Colonic mucosa (tissue), 4 donors: ENCODE data around the gene CCDC88C. TPM values are rescaled to one million over a fixed set of nuclear protein-coding genes. Genes with fewer than 3 reads are reported as not detected.

Source experiments
- DNase-seq: peaks from one replicate; pipeline ENCODE4 v3.0.0-alpha.2; 2020
- H3K27ac ChIP-seq: fragments of 200-600 bp; one replicate; pipeline ENCODE4 v1.8.0; 2021
- H3K27me3 ChIP-seq: fragments of 200-600 bp; one replicate; pipeline ENCODE4 v1.8.0; 2021
- H3K36me3 ChIP-seq: fragments of 200-600 bp; one replicate; pipeline ENCODE4 v1.8.0; 2021
- H3K4me1 ChIP-seq: fragments of 200-600 bp; one replicate; pipeline ENCODE4 v1.8.0; 2021; ENCODE audit warnings: mild to moderate bottlenecking
- H3K4me3 ChIP-seq: fragments of 200-600 bp; one replicate; pipeline ENCODE4 v1.8.0; 2021
- H3K9ac ChIP-seq, 2 donors: one replicate each; pipeline ENCODE4 v1.7.0; 2013; ENCODE audit warnings: control low read depth in 2 of 2, low read depth in 2 of 2, low read length in 2 of 2
- H3K9me3 ChIP-seq: fragments of 200-600 bp; one replicate; pipeline ENCODE4 v1.8.0; 2021
- intact Hi-C: fragments of 100-400 bp; cut with DNase I; formaldehyde crosslinking; loops from one replicate; pipeline ENCODE4 v1.14.1; 2022
- total RNA-seq, 2 donors: library from RNA; stranded (reverse); fragmentation: NEBNext Ultra II Directional in 1 of 2; extraction: Animal tissue kit (Norgen Biotek cat#: 25700) in 1 of 2; gene quantifications; one replicate each; pipeline ENCODE4 v1.2.1, GENCODE V29; 2021
- TF ChIP-seq, protein P1 (sequence below): fragments of 200-600 bp; IDR thresholded peaks from one replicate; pipeline ENCODE4 v1.8.0; 2022; ENCODE audit warnings: antibody characterized with exemption, mild to moderate bottlenecking
- donor health status: healthy.
- donor health status: DM: no; HTN: no; CAD: no.
- donor health status: DM: no; HTN: no; CAD: no.

The CCDC88C gene
- total RNA-seq, 2 donors from 2014 or later, result 45.6 to 48.0 TPM

DNA sequence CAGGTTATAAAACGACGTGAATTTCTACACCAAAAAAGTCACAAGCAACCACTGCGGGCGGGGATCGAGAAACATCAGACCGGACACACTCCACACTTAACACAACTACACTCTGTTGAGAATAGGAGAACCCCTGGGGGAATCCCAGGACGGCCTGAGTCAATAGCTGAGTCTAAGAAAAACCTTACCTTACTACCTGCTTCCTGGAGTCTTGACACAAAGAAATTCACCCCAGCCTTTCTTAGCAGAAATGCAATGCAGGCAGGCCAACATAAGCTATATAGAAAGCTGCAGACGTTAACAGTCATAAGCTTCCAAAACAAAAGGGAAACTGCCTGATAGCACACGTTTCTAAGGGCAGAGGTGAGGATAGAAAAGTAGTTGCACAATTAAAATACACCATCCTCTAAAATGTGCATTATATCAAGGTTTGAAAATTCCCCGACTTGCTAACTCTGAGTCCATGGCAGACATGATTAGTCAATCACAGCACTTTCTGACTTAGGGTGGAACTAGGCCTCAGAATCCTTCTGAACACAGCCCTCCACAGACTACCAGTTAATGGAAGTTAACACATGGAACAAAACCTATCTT lies 68.0 kb downstream of the CCDC88C start:
- no peak overlapping the region for H3K4me3 ChIP-seq
- peak overlapping the region in 1 of 2 donors; percentile 18 for H3K9ac ChIP-seq
- no peaks in the 10 kb centered on the region for H3K27me3 ChIP-seq
- H3K9me3 ChIP-seq, result no peaks in the 10 kb centered on the region
- H3K4me1 ChIP-seq, result no peaks in the 10 kb centered on the region
- TF ChIP-seq, protein P1, sequence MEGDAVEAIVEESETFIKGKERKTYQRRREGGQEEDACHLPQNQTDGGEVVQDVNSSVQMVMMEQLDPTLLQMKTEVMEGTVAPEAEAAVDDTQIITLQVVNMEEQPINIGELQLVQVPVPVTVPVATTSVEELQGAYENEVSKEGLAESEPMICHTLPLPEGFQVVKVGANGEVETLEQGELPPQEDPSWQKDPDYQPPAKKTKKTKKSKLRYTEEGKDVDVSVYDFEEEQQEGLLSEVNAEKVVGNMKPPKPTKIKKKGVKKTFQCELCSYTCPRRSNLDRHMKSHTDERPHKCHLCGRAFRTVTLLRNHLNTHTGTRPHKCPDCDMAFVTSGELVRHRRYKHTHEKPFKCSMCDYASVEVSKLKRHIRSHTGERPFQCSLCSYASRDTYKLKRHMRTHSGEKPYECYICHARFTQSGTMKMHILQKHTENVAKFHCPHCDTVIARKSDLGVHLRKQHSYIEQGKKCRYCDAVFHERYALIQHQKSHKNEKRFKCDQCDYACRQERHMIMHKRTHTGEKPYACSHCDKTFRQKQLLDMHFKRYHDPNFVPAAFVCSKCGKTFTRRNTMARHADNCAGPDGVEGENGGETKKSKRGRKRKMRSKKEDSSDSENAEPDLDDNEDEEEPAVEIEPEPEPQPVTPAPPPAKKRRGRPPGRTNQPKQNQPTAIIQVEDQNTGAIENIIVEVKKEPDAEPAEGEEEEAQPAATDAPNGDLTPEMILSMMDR, result no peak
- H3K36me3 ChIP-seq, result no peaks in the 10 kb centered on the region
- no peak overlapping the region for H3K27ac ChIP-seq
- intact Hi-C loops, result no loop called here
- no peak for DNase-seq

DNA sequence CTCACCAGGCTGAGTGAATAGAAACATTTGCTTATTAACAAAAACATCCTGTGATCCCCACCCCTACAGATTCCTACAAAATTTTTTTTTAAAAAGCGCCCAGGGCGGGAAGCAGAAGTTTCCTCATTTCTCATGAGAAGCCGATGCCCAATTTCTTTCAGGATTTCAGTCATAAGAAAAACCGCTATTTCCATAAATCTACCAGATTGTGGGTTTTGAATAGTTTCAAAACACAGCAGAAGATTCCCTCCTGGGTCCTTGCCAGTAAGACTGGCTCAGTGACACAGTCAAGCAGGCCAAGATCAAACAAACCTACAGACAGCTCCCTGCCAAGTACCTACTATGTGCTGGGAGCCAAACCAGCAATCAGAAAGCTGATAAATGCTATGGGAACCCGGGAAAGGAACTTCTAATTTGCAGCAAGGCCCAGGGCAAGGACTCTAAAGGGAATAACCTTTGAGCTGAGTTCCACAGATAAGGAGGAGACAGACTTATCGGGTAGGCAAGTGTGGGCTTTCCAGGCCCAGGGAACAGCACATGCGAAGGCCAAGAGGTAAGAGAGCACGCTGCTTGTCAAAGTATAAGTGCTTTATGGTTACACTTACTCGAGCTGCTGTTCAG lies 68.7 kb downstream of the CCDC88C start:
- Histone ChIP-seq H3K4me3 (no peak overlapping the region), H3K27ac (no peak overlapping the region)
- intact Hi-C loops, result no loop called here

DNA sequence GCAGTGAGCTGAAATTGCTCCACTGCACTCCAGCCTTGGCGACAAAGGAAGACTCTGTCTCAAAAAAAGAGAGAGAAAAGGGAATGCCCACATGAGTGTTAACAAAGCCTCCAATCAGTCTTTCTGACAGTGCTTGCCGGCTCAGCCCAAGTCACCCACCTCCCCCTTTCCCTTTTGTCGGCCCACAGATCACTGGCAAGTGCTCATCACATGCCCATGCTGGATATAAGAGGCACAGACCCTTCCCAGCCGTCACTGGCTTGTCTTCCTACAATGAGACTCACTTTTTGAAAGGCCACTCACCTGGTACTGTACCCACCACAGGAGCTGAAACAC lies 70.8 kb downstream of the CCDC88C start:
- H3K4me1 ChIP-seq, result no peaks in the 10 kb centered on the region
- H3K9me3 ChIP-seq, result no peaks in the 10 kb centered on the region
- no peak overlapping the region for H3K27ac ChIP-seq

More for the DNA sequence above, 68.7 kb downstream of the CCDC88C start:
- no peaks in the 10 kb centered on the region for H3K27me3 ChIP-seq
- H3K9ac ChIP-seq, result peak overlapping the region in 1 of 2 donors; percentile 55
- H3K4me1 ChIP-seq, result no peaks in the 10 kb centered on the region
- no peak for DNase-seq
- H3K9me3 ChIP-seq, result no peaks in the 10 kb centered on the region
- TF ChIP-seq, protein P1, result no peak
- no peaks in the 10 kb centered on the region for H3K36me3 ChIP-seq

DNA sequence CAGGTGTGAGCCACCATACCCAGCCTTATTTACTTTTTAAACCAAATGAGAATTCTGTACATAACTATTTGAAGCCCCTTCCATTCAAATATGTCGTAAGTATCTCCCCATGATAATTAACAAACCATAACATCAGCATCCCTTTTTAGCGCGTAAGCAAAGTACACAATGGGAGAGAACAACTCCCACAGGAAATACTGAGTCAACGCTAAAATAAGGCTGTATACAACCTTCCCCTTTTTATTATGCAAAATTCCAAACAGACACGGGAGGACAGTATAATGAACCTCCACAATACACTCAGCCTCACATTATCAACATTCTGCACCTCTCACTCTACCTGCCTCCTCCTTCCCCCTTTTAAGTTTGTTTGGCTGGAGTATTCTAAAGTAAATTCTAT lies 73.5 kb downstream of the CCDC88C start:
- Histone ChIP-seq H3K27me3 (no peaks in the 10 kb centered on the region), H3K27ac (no peak overlapping the region), H3K4me1 (no peaks in the 10 kb centered on the region), H3K36me3 (no peaks in the 10 kb centered on the region), H3K9ac (no peak overlapping the region), H3K9me3 (no peaks in the 10 kb centered on the region), H3K4me3 (no peak overlapping the region)
- intact Hi-C loops, result no loop called here
- TF ChIP-seq, protein P1, result no peak
- no peak for DNase-seq

More for the DNA sequence above, 70.8 kb downstream of the CCDC88C start:
- intact Hi-C loops, result no loop called here
- Histone ChIP-seq H3K27me3 (no peaks in the 10 kb centered on the region), H3K4me3 (no peak overlapping the region), H3K36me3 (no peaks in the 10 kb centered on the region), H3K9ac (no peak overlapping the region)
- TF ChIP-seq, protein P1, result no peak
- no peak for DNase-seq

DNA sequence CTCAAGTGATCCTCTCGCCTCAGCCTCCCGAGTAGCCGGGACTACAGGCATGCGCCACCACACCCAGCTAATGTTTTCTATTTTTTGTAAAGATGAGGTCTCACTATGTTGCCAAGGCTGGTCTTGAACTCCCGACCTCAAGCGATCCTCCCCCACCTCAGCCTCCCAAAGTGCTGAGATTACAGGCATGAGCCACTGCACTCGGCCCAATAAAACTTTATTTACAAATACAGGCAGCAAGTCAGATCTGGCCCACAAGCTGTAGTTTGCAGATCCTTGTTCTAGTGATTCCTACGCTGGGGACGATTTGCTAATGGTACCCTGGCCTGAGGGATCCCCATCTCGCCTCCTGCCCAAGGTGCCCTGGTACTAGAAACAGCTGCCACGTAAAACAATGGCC lies 74.6 kb downstream of the CCDC88C start:
- H3K9ac ChIP-seq, result no peak overlapping the region
- no peak for DNase-seq
- H3K4me1 ChIP-seq, result no peaks in the 10 kb centered on the region
- no peaks in the 10 kb centered on the region for H3K9me3 ChIP-seq
- intact Hi-C loops, result no loop called here
- no peak overlapping the region for H3K4me3 ChIP-seq
- TF ChIP-seq, protein P1, result no peak
- H3K27me3 ChIP-seq, result no peaks in the 10 kb centered on the region
- H3K27ac ChIP-seq, result no peak overlapping the region
- H3K36me3 ChIP-seq, result peaks cover 4% of the 10 kb centered on the region
